GM19025 (cell line): Measurements from ENCODE around the gene IMP4.

Experiments used
- ATAC-seq: cut with Tn5 transposase; IDR thresholded peaks from one replicate; pipeline ENCODE4 v1.9.1; 2021; ENCODE audit warnings: mild to moderate bottlenecking, low read depth, moderate library complexity; ENCODE audit not compliant: unreplicated experiment

Gene IMP4

DNA sequence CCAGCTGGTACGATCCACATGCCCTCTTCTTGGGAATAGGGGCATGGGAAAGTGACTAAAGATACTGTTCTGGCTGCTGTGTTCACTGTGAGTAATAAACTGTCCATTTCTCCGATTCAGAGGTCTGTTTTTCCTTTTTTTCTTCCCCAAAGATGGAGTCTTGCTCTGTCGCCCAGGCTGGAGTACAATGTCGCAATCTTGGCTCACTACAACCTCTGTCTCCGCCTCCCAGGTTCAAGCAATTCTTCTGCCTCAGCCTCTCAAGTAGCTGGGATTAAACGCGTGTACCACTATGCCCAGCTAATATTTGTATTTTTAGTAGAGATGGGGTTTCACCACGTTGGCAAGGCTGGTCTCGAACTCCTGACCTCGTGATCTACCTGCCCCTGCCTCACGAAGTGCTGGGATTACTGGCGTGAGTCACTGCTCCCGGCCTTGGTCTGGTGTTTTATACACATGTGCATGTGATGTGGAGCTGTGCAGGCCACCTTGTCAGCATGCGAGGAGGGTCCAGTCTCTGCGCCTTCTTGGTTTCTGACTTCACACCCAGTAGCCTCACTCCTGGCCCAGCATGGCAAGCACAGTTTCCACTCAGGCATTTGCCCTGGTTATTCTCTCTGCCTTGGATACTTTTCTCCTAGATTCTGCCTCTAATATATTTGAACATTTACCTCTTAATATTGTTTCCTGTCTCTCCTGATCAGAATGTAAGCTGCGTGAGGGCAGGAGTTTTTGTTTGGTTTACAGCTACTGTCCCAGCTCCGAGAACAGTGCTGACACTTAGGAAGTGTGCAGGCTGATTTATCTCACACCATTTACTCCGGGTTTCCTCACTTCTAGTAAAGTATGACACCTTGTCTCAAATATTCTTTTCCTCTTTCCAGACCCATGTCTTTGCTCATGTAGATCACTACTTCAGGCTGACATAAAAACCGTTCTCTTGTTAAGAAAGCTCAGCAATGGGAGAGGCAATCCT, 32.9 kb downstream of the IMP4 start:
- ATAC-seq = no peak

DNA sequence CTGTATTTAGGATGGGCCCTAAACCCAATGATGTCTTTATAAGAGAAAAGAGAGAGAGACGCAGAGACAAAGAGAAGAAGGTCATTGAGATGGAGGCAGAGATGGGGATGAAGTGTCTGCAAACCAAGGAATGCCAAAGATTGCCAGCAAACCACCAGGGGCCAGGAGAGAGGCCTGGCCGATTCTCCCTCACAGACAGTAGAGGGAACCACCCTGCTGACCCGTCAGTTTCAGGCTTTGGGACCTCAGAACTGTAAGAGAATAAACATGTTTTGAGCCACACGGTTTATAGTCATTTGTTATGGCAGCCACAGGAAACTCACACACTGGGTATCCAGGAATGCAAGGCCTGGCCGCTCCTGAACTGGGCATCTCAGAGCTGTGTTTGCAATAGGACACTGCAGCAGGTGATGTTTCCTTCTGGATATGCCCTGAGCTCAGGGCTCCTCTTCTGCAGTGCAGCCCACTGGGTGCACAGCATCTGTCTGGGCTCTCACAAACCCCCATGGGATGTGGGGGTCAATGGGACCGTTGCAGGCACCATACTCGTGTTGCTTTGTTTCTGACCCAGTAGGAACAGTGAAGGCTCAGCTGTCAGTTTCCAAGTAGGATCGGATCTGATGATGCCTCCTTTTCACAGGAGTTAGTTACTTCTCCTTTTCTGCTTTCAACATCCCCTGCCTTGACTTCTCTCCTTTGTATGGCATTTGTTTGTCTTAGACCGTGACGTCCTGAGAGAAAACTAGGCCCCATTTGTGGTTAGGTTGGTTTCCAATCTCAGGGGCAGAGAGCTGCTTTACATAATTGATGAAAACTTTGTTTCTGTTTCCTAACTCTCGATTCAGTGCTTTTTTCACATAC, 34.0 kb downstream of the IMP4 start:
- peak; percentile 43 for ATAC-seq

- no peak for ATAC-seq
Observed at GRCh38 chr2:130377491-130377890, 34.8 kb downstream of the IMP4 start.

- no peak for ATAC-seq
Observed at GRCh38 chr2:130378206-130378897, 35.7 kb downstream of the IMP4 start.

DNA sequence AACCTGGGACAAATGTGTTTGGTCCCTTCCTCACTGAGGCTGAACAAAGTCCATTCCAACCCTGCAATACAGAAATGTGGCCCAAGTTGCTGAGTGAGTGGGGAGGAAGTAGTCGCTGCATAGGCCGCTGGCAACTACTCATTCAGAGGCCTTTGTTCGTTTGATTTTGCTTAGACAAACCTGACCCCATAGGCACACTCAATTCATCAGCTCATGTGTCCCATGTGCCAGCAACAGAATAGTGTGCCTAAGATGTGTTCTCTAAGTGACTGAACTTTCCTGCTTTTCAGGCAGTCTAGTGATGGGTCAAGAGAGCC, 36.2 kb downstream of the IMP4 start:
- ATAC-seq = no peak

DNA sequence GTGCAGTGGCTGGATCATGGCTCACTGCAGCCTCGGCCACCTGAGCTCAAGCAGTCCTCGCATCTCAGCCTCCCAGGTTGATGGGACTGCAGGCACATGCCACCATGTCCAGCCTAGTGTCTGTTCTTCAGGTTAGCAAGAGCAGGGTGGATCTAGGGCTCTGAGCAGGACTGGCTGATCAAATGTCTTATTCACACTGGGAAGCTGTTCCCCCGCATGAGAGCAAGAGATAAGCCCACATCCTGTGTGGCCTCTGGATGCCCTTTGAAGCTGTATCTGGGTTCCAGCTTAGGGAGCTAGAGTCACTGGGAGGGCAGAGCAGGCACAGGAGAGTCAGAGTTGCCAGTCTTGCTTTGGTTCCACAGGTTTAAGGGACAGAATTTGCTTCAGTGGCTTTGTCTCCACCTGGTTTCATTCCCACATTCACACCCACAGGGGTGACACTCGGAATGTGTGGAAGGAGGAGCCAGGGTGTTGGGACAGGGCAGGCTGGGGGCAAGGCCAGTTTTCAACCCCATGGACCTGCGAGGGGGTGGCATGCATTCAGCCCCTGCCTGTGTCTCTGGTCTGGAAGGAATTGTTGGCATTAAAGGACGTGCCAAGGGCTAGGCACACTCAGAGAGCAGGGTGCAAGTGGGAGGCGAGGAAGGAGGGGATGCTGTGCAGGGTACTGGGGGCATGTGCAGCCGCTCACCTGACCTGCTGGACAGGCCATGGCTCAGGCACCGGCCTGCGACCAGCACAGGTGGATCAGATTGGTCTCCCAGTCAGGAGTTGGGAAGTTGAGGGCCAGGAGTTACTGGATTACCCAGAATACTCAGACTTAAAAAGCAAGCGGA, 37.6 kb downstream of the IMP4 start:
- no peak for ATAC-seq

- no peak for ATAC-seq
Observed at GRCh38 chr2:130381145-130381544, 38.4 kb downstream of the IMP4 start.

- ATAC-seq = no peak
Observed at GRCh38 chr2:130381619-130382018, 38.9 kb downstream of the IMP4 start.

- no peak for ATAC-seq
Observed at GRCh38 chr2:130382313-130382917, 39.7 kb downstream of the IMP4 start.

- ATAC-seq = peak; percentile 40
Observed at GRCh38 chr2:130385709-130386108, 43.0 kb downstream of the IMP4 start.

DNA sequence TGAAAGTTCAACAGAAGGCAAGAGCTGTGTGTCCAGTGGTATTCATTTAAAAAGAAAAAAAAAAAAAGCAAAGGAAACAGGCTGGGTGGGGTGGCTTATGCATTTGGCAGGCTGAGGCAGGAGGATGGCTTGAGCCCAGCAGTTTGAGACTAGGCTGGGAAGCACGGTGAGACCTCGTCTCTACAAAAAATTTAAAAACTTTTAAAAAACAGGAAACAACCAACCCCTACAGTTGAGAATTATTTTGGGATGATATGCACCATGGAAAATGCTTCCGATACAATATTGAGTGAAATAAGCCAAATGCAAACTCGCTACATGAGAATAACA, 44.3 kb downstream of the IMP4 start:
- no peak for ATAC-seq

DNA sequence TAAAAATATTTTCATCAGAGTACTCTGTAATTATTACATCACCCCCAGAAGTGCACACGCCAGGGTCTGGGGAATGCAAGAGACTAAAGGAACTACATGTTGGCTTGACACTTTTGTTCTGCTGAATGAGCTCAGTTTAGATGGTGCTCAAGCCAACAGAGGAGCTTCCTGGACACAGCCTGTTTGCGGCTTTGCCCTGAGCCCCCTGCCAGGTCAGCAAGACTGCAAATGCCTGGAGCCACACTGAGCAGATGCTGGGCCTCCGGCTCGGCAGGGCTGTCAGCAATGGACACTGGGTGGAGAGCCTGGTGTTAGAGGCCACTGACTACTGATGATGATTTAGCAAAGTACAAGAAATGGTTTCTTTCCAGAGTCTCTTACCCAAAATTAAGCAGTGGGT, 45.1 kb downstream of the IMP4 start:
- no peak for ATAC-seq

DNA sequence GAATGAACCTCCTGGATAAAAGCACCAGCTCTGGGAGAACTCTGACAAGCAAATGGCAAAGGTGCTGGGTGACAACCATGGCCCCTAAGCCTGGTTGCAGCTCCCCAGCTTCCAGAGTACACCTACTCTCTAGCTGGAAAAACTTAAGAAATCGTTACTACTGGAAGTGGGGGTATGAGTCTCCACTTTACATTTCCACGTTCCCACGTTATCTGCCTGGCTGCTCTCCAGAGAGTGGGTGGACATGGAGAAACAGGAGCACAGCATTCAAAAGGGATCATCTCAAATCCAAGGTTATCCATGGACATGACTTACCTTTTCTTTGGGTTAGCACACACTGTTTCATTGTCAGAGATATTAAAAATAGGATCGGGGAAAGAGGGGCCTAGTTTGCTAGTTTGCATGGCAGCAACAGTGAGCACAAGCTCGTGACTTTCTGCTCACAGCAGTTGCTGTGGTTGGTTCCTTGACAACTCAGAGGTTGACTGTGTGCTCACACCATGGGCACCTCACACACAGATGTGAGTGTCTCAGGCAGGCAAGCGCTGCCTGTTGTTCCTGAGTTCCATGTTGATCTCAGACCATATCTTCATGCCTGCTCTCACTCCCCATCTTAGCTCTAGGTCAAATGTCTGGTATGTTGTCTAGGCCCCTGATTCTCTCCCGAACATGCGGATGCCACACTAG, 45.7 kb downstream of the IMP4 start:
- ATAC-seq = no peak

DNA sequence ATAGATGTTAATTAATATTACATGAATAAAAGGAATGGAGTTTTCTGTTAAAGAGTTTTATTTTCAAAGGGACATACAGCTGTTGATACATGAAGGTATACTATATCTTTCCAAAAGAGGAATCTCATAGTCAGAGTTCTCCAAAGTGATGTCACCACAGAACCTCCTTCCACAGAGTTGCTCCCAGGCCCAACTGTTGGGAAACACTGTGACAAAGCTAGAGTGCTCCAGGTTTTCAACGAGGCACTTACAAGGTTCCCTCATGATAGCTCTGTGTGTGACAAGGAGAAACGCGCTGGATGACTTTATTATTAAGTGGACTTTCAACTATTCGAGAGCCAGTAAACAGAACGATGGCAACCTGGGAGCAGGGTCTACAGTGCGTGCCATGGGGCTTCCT, 46.7 kb downstream of the IMP4 start:
- no peak for ATAC-seq

DNA sequence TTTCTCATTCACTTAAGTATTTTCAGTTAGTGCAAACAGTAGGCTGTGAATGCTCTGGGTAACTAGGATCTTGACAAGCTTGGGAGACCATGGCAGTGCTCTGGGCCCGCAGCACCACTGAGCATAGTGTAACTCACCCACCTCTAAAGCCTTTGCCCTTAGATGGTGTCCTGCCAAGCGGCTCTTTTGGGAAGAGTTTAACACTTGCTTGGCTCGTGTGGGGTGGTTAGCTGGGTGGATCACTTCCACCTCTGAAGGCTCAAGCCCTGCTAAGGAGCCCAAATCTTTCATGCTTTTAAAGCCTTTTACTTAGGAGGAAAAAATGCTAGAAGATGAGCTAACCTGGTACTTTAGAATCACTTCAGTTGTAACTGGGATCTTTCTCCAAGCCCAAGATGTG, 47.1 kb downstream of the IMP4 start:
- no peak for ATAC-seq

DNA sequence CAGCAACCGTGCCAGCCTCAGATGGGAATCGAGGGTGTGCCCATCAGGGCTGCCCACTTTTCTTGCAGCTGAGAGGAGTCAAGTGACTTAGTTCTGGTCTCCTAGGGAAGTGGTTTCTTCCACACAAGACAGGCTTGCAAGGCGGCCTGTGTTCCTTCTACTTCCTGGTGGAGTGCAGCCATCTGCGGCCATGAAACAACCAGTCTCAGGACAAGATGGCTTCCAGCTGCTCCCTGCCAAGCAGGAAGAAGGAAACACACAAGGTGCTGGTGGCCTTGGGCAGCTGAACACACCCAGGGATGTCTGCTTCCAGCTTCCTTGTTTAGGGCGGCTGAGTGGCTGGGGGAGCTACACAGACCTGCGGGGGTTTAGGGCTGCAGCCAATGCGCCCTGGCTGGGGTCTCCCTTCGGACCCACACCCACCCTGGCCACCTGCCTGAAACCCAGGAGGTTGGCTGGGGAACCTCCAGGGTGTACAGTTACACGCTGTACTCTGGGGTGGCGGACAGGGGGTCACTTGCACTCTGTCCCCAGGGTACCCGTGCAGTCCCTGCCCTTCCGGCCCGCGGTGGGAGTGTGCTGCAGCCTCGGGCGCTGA, 47.9 kb downstream of the IMP4 start:
- ATAC-seq = peak; percentile 12

DNA sequence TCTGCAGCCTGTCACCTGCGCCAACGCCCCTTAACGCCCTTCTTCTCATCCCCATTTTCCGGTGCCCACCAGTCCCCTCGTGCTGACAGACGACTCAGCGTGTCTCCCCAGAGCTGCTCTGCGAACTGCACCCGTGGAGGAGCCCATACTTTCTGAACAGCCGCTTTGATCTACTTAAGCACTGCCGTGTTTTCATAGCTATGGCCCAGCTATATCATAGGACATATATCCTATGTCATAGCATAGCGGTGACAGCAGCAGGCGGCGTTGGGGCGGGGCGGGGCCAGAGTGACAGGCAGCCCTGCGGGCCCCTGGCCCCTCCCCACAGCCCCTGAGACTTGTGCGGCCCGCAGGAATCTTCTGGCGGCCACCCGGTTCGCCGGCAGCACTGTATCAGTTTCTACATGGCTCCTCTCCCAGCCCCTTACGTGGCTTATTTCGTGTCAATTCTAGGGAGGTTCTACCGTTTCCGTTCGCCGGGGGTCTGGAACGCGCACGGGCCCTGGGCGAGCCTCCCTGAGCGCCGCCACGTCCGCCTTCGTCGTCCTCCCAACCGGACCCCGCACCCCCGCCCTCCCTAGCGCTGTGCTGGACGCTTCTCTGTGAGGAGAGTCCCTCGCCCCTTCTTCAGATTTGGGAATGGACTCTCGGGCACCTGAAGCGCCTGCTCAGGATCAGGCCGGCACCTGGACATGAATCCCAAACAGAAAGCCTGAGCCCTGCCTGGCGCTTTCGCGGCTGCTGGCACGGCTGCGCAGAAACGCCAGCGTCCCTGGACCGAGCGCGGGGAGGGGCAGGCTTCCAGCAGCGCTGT, 48.6 kb downstream of the IMP4 start:
- peak; percentile 78 for ATAC-seq
